H1 (cell line): ENCODE results near the gene NHP2. TPM values are rescaled to one million over a fixed set of nuclear protein-coding genes. Genes with fewer than 3 reads are reported as not detected.

ENCODE experiments used
- CTCF ChIA-PET: fragments of 300-600 bp; sonication (Branson Sonifier 250); formaldehyde crosslinking; loops from one replicate; lab custom pipeline; 2021; ENCODE audit not compliant: partially characterized antibody; lab: Charles Lee
- POLR2A ChIA-PET: fragments of 300-600 bp; sonication (Branson Sonifier 250); formaldehyde crosslinking; loops from one replicate; lab custom pipeline; 2021; ENCODE audit warnings: inconsistent platforms; ENCODE audit not compliant: partially characterized antibody; lab: Charles Lee
- DNase-seq, 2 experiments: peaks; one replicate each; pipeline versions ENCODE4 v3.0.0 to v3.0.0-alpha.2; 2010 to 2022; ENCODE audit warnings: low spot score in 2 of 2, low read depth in 1 of 2, mixed read lengths in 1 of 2
- FAIRE-seq: peaks from 2 replicates; lab custom pipeline; 2011; peaks lifted over from hg19 to GRCh38; lab: Jason Lieb, UNC
- H2AFZ ChIP-seq: 2 replicates; pipeline ENCODE4 v1.8.1; 2012; ENCODE audit warnings: low read length, inconsistent platforms
- H2AK5ac ChIP-seq: 2 replicates; pipeline ENCODE4 v1.6.1; 2013; ENCODE audit warnings: low read depth, low read length
- H2BK120ac ChIP-seq: replicated peaks from 2 replicates; pipeline ENCODE3; 2013; ENCODE audit warnings: low read depth, low read length, inconsistent platforms
- H2BK12ac ChIP-seq: 2 replicates; pipeline ENCODE4 v1.6.1; 2013; ENCODE audit warnings: low read depth, low read length
- H2BK15ac ChIP-seq: 2 replicates; pipeline ENCODE4 v1.6.1; 2013; ENCODE audit warnings: low read length
- H2BK20ac ChIP-seq: 2 replicates; pipeline ENCODE4 v1.6.1; 2013; ENCODE audit warnings: low read length
- H2BK5ac ChIP-seq: 2 replicates; pipeline ENCODE4 v1.6.1; 2013; ENCODE audit warnings: low read depth, low read length
- H3K14ac ChIP-seq: 2 replicates; pipeline ENCODE4 v1.6.1; 2013; ENCODE audit warnings: inconsistent platforms; ENCODE audit not compliant: insufficient read length
- H3K18ac ChIP-seq: 2 replicates; pipeline ENCODE4 v1.6.1; 2013; ENCODE audit warnings: low read length; ENCODE audit errors: extremely low read depth
- H3K23ac ChIP-seq: 2 replicates; pipeline ENCODE4 v1.6.1; 2013; ENCODE audit warnings: inconsistent platforms; ENCODE audit not compliant: insufficient read length
- H3K23me2 ChIP-seq: 2 replicates; pipeline ENCODE4 v1.6.1; 2013; ENCODE audit warnings: low read depth, low read length
- H3K27ac ChIP-seq: 2 replicates; pipeline ENCODE4 v1.6.1; 2011; ENCODE audit warnings: low read depth, low read length, inconsistent platforms
- H3K27me3 ChIP-seq, 4 experiments: replicated peaks in 1 of 4; 1 replicate in 1 of 4; 2 replicates in 3 of 4; pipeline versions ENCODE4 v1.6.1 to v1.8.1; 2011 to 2013; ENCODE audit warnings: low read length in 3 of 4, mild to moderate bottlenecking in 3 of 4, inconsistent platforms in 2 of 4, mixed read lengths in 2 of 4, moderate library complexity in 1 of 4; ENCODE audit not compliant: control insufficient read depth in 3 of 4, insufficient read depth in 3 of 4; ENCODE audit errors: extremely low read depth in 1 of 4
- H3K36me3 ChIP-seq, 4 experiments: 2 replicates each; pipeline versions ENCODE4 v1.6.1 to v1.8.1; 2011 to 2013; ENCODE audit warnings: mild to moderate bottlenecking in 4 of 4, low read length in 3 of 4, moderate library complexity in 2 of 4, control low read depth in 1 of 4, inconsistent platforms in 1 of 4; ENCODE audit not compliant: insufficient read depth in 4 of 4, control insufficient read depth in 2 of 4
- H3K4ac ChIP-seq: replicated peaks from 2 replicates; pipeline ENCODE3; 2013; ENCODE audit warnings: low read length, low read depth, mixed read lengths, inconsistent platforms; ENCODE audit not compliant: insufficient read length
- H3K4me1 ChIP-seq, 4 experiments: replicated peaks in 1 of 4; 1 replicate in 1 of 4; 2 replicates in 3 of 4; pipeline versions ENCODE4 v1.6.1 to v1.8.1; 2011 to 2013; ENCODE audit warnings: low read length in 3 of 4, inconsistent platforms in 2 of 4, mixed read lengths in 1 of 4; ENCODE audit not compliant: insufficient read depth in 4 of 4, control insufficient read depth in 3 of 4
- H3K4me2 ChIP-seq, 2 experiments: 2 replicates each; pipeline versions ENCODE4 v1.6.1 to v1.8.1; 2011 to 2013; ENCODE audit warnings: low read depth in 2 of 2, low read length in 2 of 2, control low read depth in 1 of 2, inconsistent platforms in 1 of 2, mild to moderate bottlenecking in 1 of 2; ENCODE audit not compliant: insufficient read depth in 1 of 2
- H3K4me3 ChIP-seq, 4 experiments: fragments of 200-600, 300-600 bp in 1 of 4; sonication (generic), shearing (Covaris generic), sonication (Bioruptor Twin) in 1 of 4; 2 replicates each; pipeline versions ENCODE4 v1.5.1 to v1.8.1; 2011 to 2016; ENCODE audit warnings: low read length in 4 of 4, low read depth in 3 of 4, control low read depth in 2 of 4, inconsistent platforms in 2 of 4, mild to moderate bottlenecking in 2 of 4, mixed read lengths in 1 of 4, moderate library complexity in 1 of 4; ENCODE audit not compliant: insufficient read depth in 2 of 4; ENCODE audit errors: extremely low read depth in 1 of 4
- H3K56ac ChIP-seq: replicated peaks from 2 replicates; pipeline ENCODE3; 2013; ENCODE audit warnings: low read depth, mild to moderate bottlenecking, mixed read lengths, low read length, inconsistent platforms; ENCODE audit not compliant: insufficient read length
- H3K79me1 ChIP-seq: 2 replicates; pipeline ENCODE4 v1.6.1; 2013; ENCODE audit warnings: low read depth, low read length, control low read depth
- H3K79me2 ChIP-seq, 2 experiments: 2 replicates each; pipeline versions ENCODE4 v1.6.1 to v1.8.1; 2012 to 2013; ENCODE audit warnings: low read length in 2 of 2, mild to moderate bottlenecking in 2 of 2, inconsistent platforms in 1 of 2; ENCODE audit not compliant: insufficient read depth in 2 of 2, control insufficient read depth in 1 of 2
- H3K9ac ChIP-seq, 4 experiments: replicated peaks in 1 of 4; 1 replicate in 1 of 4; 2 replicates in 3 of 4; pipeline versions ENCODE4 v1.6.1 to v1.8.1; 2011 to 2013; ENCODE audit warnings: low read depth in 3 of 4, low read length in 3 of 4, control low read depth in 2 of 4, mild to moderate bottlenecking in 2 of 4, moderate library complexity in 2 of 4, inconsistent platforms in 1 of 4; ENCODE audit errors: extremely low read depth in 1 of 4
- H3K9me3 ChIP-seq, 2 experiments: 2 replicates each; pipeline versions ENCODE4 v1.6.1 to v1.8.1; 2012 to 2013; ENCODE audit warnings: mild to moderate bottlenecking in 2 of 2, moderate library complexity in 2 of 2, control low read depth in 1 of 2, inconsistent platforms in 1 of 2, low read depth in 1 of 2, low read length in 1 of 2, mixed read lengths in 1 of 2; ENCODE audit not compliant: insufficient read depth in 2 of 2
- H4K20me1 ChIP-seq, 2 experiments: replicated peaks in 1 of 2; 2 replicates each; pipeline versions ENCODE3 to v1.8.1; 2011 to 2013; ENCODE audit warnings: inconsistent platforms in 2 of 2, low read length in 2 of 2, mild to moderate bottlenecking in 1 of 2; ENCODE audit not compliant: insufficient read depth in 2 of 2, control insufficient read depth in 1 of 2
- H4K5ac ChIP-seq: 2 replicates; pipeline ENCODE4 v1.6.1; 2013; ENCODE audit warnings: low read length, low read depth, mixed read lengths, inconsistent platforms; ENCODE audit not compliant: insufficient read length
- H4K8ac ChIP-seq: 2 replicates; pipeline ENCODE4 v1.8.0; 2013; ENCODE audit warnings: mild to moderate bottlenecking, moderate library complexity, low read length, inconsistent platforms; ENCODE audit not compliant: insufficient read depth; ENCODE audit errors: extremely low read depth
- H4K91ac ChIP-seq: replicated peaks from 2 replicates; pipeline ENCODE3; 2013; ENCODE audit warnings: low read length, mixed read lengths, inconsistent platforms; ENCODE audit not compliant: insufficient read length
- BACH1 ChIP-seq: IDR thresholded peaks from 2 replicates; pipeline ENCODE4 v1.6.1; 2012; ENCODE audit warnings: low read length, improper control_type of control experiment
- CHD2 ChIP-seq: IDR thresholded peaks from 2 replicates; pipeline ENCODE4 v1.6.1; 2012; ENCODE audit warnings: low read length, improper control_type of control experiment
- CTBP2 ChIP-seq: IDR thresholded peaks from 2 replicates; pipeline ENCODE4 v1.7.0; 2011; ENCODE audit warnings: borderline replicate concordance, mild to moderate bottlenecking, moderate library complexity, mixed read lengths, low read length; ENCODE audit not compliant: insufficient read depth, insufficient read length
- EGR1 ChIP-seq: IDR thresholded peaks from 2 replicates; pipeline ENCODE4 v1.6.1; 2011; ENCODE audit warnings: low read depth, low read length, borderline replicate concordance
- NANOG ChIP-seq: IDR thresholded peaks from 2 replicates; pipeline ENCODE4 v1.6.1; 2011; ENCODE audit warnings: low read length, low read depth, mild to moderate bottlenecking, inconsistent platforms; ENCODE audit not compliant: insufficient read depth, poor library complexity, severe bottlenecking
- SAP30 ChIP-seq: fragments of 300-600 bp; sonication (generic); IDR thresholded peaks from 2 replicates; pipeline ENCODE4 v1.7.1; 2012; ENCODE audit warnings: low read length, moderate library complexity, mild to moderate bottlenecking, inconsistent platforms; ENCODE audit not compliant: insufficient read depth, insufficient replicate concordance
- SUZ12 ChIP-seq: fragments of 200-600 bp; sonication (generic); IDR thresholded peaks from 2 replicates; pipeline ENCODE4 v1.6.1; 2012; ENCODE audit warnings: mild to moderate bottlenecking, inconsistent platforms, low read length, moderate library complexity, mixed read lengths
- TAF1 ChIP-seq: IDR thresholded peaks from 2 replicates; pipeline ENCODE4 v1.6.1; 2011; ENCODE audit warnings: mild to moderate bottlenecking, low read depth, low read length
- TEAD4 ChIP-seq: IDR thresholded peaks from 2 replicates; pipeline ENCODE4 v1.6.1; 2012; ENCODE audit warnings: low read depth, low read length, inconsistent platforms, mixed read lengths
- YY1 ChIP-seq: IDR thresholded peaks from 2 replicates; pipeline ENCODE4 v1.6.1; 2011; ENCODE audit warnings: low read depth, mild to moderate bottlenecking, low read length
- WGBS, 2 experiments: shearing (Covaris generic) in 1 of 2; methylation state at CpG; one replicate each; pipeline versions ENCODE4 v1.1.6 to v1.1.7; 2013 to 2015; ENCODE audit warnings: low lambda C conversion rate in 2 of 2, mixed read lengths in 2 of 2, inconsistent platforms in 1 of 2, low coverage in 1 of 2, missing lambda C conversion rate in 1 of 2; ENCODE audit not compliant: insufficient replicate concordance in 2 of 2, insufficient coverage in 1 of 2, insufficient read length in 1 of 2; ENCODE audit errors: extremely low coverage in 1 of 2, missing lambda C conversion rate in 1 of 2; 5-methylcytosine and 5-hydroxymethylcytosine counted together
- polyA plus RNA-seq, 7 experiments: library from polyadenylated mRNA; depleted of rRNA in 3 of 7; stranded (reverse) in 5 of 7; unstranded in 2 of 7; fragments of >200 nt in 5 of 7; fragments of 200-250 nt in 2 of 7; gene quantifications; 1 replicate in 5 of 7; 2 replicates in 1 of 7; 4 replicates in 1 of 7; pipeline versions ENCODE4 v1.2.1 to v1.2.3, GENCODE V29; 2011 to 2013; ENCODE audit warnings: missing spikeins in 2 of 7, mixed read lengths in 2 of 7
- total RNA-seq: library from RNA; stranded (reverse); fragmentation: NEBNext Ultra II Directional; extraction: Animal tissue kit (Norgen Biotek cat#: 25700); gene quantifications from 2 replicates; pipeline ENCODE4 v1.2.1, GENCODE V29; 2021
- TF ChIP-seq, protein P1 (sequence below): IDR thresholded peaks from 2 replicates; pipeline ENCODE4 v1.6.1; 2011; ENCODE audit warnings: low read depth, mild to moderate bottlenecking, low read length; ENCODE audit not compliant: insufficient read depth

Gene NHP2
- total and polyA plus RNA-seq, 2 of the 8 experiments (the other 6 are each of a cell fraction or from before 2014, with no cell fraction given), result 241 to 263 TPM

DNA sequence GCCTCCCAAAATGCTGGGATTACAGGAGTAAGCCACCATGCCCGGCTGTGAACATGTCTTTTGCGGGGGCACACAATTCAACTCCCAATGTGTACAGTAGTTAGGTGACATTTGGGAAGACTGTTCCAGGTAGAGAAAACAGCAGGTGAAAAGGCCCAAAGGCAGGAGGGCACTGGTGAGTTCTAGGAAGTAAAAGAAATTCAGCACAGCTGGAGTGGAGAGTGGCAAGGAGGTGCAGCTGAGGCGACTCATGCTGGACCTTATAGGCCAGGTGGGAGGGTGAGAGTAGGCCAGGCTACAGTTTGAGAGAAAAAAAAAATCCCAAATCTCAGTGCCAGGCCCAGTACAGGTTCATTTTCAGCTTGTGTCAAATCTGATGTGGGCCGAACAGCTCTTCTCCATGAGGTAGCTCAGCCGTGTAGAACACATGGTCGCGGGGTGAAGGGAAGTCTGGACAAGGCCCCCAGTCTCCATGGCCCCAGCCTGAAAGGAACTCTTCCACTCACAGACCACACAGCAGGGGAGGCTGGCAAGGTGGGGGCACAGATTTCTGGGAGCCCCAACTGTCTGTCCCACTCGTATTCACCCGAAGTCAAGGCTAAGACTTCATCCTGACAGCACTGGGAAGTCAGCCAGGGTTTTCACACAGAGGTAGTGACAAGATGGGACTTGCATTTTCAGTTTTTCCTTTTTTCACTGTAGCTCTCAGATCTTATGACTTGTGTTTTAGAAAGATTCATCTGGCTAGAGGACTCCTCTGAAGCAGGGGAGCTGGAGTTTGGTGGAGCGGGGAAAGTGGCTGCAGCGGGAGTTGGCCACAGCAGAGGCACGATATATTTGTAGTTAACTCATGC, 46.1 kb upstream of the NHP2 start:
- WGBS, 2 experiments, result 93% methylated on average over 12 of the region's 12 CpGs; no CpG with 5 or more reads in 1 of the 2 experiments
- no peak overlapping the region for H3K4me2 ChIP-seq
- TF ChIP-seq SAP30 (no peak), EGR1 (no peak), YY1 (no peak), SUZ12 (no peak), TAF1 (no peak), CTBP2 (no peak), NANOG (no peak), CHD2 (no peak), TEAD4 (no peak), BACH1 (no peak)
- TF ChIP-seq, protein P1, sequence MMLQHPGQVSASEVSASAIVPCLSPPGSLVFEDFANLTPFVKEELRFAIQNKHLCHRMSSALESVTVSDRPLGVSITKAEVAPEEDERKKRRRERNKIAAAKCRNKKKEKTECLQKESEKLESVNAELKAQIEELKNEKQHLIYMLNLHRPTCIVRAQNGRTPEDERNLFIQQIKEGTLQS, result no peak

More for the DNA sequence above, 46.1 kb upstream of the NHP2 start:
- Histone ChIP-seq H3K23ac (no peak overlapping the region), H3K4me1 (peaks cover 0 to 1% (median under 1%) of the 10 kb centered on the region in 4 experiments; a peak in 3 of 7 replicates), H3K9ac (no peak overlapping the region), H3K27me3 (no peaks in the 10 kb centered on the region), H3K4ac (no peak overlapping the region), H3K36me3 (no peaks in the 10 kb centered on the region), H3K23me2 (0 out of 2 replicates have a peak, but pooled peaks cover 2% of the 10 kb centered on the region), H4K8ac (no peak overlapping the region), H2BK20ac (peak overlapping the region; percentile 61; the same call in 1 of the 2 replicates), H2BK12ac (no peak overlapping the region), H4K20me1 (no peaks in the 10 kb centered on the region), H2AK5ac (no peak overlapping the region), H2BK120ac (no peak overlapping the region), H4K91ac (no peak overlapping the region), H2BK15ac (no peak overlapping the region), H3K9me3 (no peaks in the 10 kb centered on the region), H3K18ac (no peak overlapping the region), H3K27ac (no peak overlapping the region), H3K4me3 (no peak overlapping the region), H4K5ac (no peak overlapping the region), H3K14ac (no peak overlapping the region), H3K79me1 (no peaks in the 10 kb centered on the region), H2BK5ac (no peak overlapping the region), H3K56ac (no peak overlapping the region), H2AFZ (no peak overlapping the region), H3K79me2 (peaks cover 4 to 5% of the 10 kb centered on the region in 2 experiments; a peak in 3 of 4 replicates)
- ChIA-PET POLR2A (interaction anchor here (2.3 to 38.5 kb wide), 4 partner anchors 3 to 47 kb away, joined by 6 to 985 read pairs (median 498); partner anchors contain the start of genes GMCL2, HNRNPAB and NHP2), CTCF (interaction anchor here (0.8 to 2.9 kb wide), 8 partner anchors 9 to 59 kb away, joined by 3 to 16 read pairs (median 3); partner anchors contain the start of gene NHP2)
- FAIRE-seq (no peak), DNase-seq (no peak)
